ENCODE measurements around the gene BABAM1. TPM values are rescaled to one million over a fixed set of nuclear protein-coding genes. Genes with fewer than 3 reads are reported as not detected.
"Not testable (repeated sequence)": the region's sequence is repeated elsewhere in the genome, so short reads cannot be mapped to it uniquely, and the experiment has no call there.

Gene BABAM1
- total RNA-seq, 1 donor from 2014 or later: 77.9 TPM

GRCh38 chr19:17293605-17294004 is 26.4 kb downstream of the BABAM1 start:
- intact Hi-C loops (cut with DNase I): loop anchor here (10.0 kb wide), 1 partner anchor 91 kb away; no protein-coding TSS in a partner anchor
- ATAC-seq (ENCODE audit: poor library complexity) (no peak), DNase-seq (no peak)

GRCh38 chr19:17294051-17294891 is 27.0 kb downstream of the BABAM1 start:
- DNase-seq: peak; percentile 58
- intact Hi-C loops (cut with DNase I): loop anchor here (10.0 kb wide), 1 partner anchor 91 kb away; no protein-coding TSS in a partner anchor
- ATAC-seq (ENCODE audit: poor library complexity): no peak

DNA sequence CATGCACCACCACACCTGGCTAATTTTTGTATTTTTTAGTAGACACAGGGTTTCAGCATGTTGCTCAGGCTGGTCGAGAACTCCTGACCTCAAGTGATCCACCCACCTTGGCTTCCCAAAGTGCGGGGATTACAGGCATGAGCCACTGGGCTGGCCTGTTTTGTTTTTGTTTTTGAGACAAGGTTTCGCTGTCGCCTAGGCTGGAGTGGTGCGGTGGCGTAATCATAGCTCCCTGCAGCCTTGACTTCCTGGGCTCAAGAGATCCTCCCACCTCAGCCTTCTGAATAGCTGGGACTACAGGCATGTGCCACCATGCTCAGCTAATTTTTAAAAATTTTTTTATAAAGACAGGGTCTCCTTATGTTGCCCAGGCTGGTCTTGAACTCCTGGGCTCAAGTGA is 28.3 kb downstream of the BABAM1 start:
- intact Hi-C loops (cut with DNase I): loop anchor here (10.0 kb wide), 1 partner anchor 89 kb away; no protein-coding TSS in a partner anchor
- not testable (repeated sequence) for ATAC-seq (ENCODE audit: poor library complexity)

DNA sequence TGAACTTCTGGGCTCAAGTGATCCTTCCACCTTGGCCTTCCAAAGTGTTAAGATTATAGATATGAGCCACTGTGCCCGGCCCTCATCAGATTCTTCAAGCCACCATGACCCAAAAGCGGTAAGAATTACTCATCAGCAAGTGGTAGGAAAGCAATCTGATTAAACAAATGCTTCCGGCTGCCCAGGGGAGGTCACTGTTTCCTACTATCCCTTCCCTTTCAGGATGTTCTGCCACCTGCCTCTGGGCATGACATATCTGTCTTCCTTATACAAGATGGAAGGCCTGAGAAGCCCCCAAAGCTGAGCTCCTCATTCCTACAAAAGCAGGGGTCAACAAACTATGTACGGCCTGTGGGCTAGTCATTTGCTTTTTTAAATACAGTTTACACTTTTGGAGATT is 29.0 kb downstream of the BABAM1 start:
- DNase-seq (no peak), ATAC-seq (ENCODE audit: poor library complexity) (no peak)
- intact Hi-C loops (cut with DNase I): loop anchor here (10.0 kb wide), 1 partner anchor 89 kb away; no protein-coding TSS in a partner anchor

More for the DNA sequence above, 28.3 kb downstream of the BABAM1 start:
- DNase-seq: not testable (repeated sequence)

GRCh38 chr19:17296976-17297375 is 29.7 kb downstream of the BABAM1 start:
- DNase-seq (no peak), ATAC-seq (ENCODE audit: poor library complexity) (no peak)
- intact Hi-C loops (cut with DNase I): loop anchor here (10.0 kb wide), 1 partner anchor 88 kb away; no protein-coding TSS in a partner anchor

DNA sequence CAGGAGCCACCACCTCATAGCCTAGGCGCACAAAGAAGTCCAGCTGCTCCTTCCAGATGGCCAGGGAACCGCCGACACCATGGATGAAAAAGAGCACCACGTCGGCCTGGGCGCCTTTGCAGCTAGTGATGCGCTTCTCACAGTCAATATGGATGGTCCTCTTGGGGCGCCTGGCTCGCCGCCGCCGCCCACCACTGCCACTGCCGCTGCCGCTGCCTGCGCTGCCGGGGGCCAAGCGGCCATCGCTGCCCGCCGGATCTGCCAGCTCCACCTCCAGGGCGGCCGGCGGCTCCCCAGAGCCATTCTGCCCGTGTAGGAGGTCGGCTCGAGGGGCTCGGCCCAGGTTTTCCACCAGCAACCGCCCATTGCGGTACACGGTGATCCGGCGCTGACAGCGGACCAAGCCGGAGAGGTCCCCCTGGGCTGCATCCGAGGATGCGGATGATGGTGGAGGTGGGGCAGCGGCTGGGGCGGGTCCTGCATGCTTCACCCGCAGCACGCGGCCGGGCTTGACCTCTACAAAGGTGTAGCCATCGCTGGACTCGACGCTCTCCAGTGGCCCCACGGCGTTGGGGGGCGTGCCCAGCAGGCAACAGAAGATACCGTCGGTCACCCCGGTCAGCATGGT is 33.9 kb downstream of the BABAM1 start:
- ATAC-seq (ENCODE audit: poor library complexity): no peak
- intact Hi-C loops (cut with DNase I): no loop called here
- DNase-seq: no peak

DNA sequence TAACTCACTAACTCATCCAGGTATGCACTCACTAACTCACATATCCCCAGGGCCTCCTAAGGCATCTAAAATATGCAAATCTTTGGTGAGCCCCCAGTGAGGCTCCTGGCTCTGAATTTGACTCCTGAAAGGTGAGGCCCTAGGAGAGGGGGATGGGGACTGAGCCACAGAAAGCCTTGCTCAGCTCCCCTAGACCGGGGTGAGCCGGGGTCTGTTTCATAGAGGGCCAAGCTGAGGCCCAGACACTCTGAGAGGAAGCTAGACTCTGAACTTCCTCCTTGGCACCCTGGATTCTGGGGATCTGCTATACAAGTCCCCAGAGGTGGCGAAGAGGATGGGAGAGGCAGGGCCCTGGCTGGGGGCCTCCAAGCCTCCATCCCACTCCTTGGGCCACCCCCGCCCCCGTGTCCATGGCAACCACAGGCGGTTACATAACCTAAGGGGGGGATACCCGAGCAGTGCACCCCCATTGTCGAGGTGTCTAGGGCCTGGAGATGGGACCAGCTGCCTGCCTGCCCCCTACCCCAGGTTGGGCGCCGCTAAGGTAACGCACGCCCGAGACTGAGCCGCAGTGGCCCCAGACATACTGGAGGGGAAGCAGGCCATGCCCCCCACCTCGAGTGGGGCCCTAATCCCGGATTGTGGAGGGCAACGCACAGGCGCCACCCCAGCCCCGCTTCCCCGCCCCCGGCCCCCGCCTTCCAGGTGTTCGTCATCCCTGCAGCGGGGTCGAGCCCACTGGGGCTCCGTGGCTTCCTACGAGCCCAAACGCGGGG is 35.3 kb downstream of the BABAM1 start:
- ATAC-seq (ENCODE audit: poor library complexity) (no peak), DNase-seq (no peak)
- intact Hi-C loops (cut with DNase I): no loop called here

- intact Hi-C loops (cut with DNase I): no loop called here
Observed at GRCh38 chr19:17303167-17303939, 36.1 kb downstream of the BABAM1 start, which contains the start of gene ABHD8. TSS of gene ABHD8 (minus strand) at chr19:17303425. CDS start at chr19:17301616, 1,809 bp downstream.

GRCh38 chr19:17303940-17304267 is 36.7 kb downstream of the BABAM1 start:
- ATAC-seq (ENCODE audit: poor library complexity) (no peak), DNase-seq (no peak)
- intact Hi-C loops (cut with DNase I): no loop called here

More at GRCh38 chr19:17303167-17303939, 36.1 kb downstream of the BABAM1 start, which contains the start of gene ABHD8:
- DNase-seq (peak; percentile 97), ATAC-seq (ENCODE audit: poor library complexity) (peak; percentile 80)

- ATAC-seq (ENCODE audit: poor library complexity): no peak
- DNase-seq: no peak
- intact Hi-C loops (cut with DNase I): no loop called here
Observed at GRCh38 chr19:17304386-17305215, 37.4 kb downstream of the BABAM1 start.

DNA sequence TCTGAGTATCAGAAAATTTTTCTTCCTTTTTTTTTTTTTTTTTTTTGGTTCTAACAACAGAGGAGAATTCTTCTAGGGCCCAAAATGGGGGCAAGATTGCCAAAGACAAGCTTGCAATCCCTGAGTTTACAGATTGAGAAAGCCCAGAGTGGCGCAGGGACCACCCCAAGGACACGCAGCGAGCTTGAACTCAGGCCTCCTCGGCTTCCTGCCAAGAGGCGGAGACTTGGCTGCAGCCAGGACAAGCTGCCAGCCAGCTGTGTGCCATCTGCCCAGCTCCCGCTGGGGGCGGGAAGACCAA is 37.9 kb downstream of the BABAM1 start:
- ATAC-seq (ENCODE audit: poor library complexity) (no peak), DNase-seq (no peak)
- intact Hi-C loops (cut with DNase I): no loop called here

- intact Hi-C loops (cut with DNase I): no loop called here
Observed at GRCh38 chr19:17305517-17306284, 38.5 kb downstream of the BABAM1 start, which contains the start of gene MRPL34. TSS of gene MRPL34 (plus strand) at chr19:17305872. CDS start at chr19:17305893, 21 bp downstream.

GRCh38 chr19:17306285-17306714 is 39.1 kb downstream of the BABAM1 start:
- ATAC-seq (ENCODE audit: poor library complexity) (no peak), DNase-seq (no peak)
- intact Hi-C loops (cut with DNase I): no loop called here

More at GRCh38 chr19:17305517-17306284, 38.5 kb downstream of the BABAM1 start, which contains the start of gene MRPL34:
- peak; percentile 95 for DNase-seq
- peak; percentile 69 for ATAC-seq (ENCODE audit: poor library complexity)

DNA sequence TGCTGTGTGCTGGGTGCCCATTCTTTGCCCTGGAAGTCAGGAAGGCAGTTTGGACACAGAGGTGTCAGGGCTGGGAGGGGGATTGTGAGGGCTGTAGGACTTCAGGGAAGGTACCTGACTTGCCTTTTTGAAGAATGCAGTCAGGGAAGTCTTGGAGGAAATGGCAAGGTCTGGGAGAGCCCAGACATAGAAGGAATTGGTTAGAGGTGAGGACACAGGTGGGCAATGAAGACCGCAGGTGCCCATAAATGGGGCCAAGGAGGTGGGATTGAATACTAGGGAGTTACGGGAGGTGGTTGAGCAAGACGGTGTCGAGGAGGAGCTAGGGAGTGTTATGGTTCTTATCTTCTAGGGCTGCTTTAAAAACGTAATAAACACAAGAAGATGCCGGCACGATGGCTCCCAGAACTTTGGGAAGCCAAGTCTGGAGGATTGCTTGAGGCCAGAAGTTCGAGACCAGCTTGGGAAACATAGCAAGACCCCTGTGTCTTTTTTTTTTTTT is 40.7 kb downstream of the BABAM1 start:
- ATAC-seq (ENCODE audit: poor library complexity) (no peak), DNase-seq (no peak)
- intact Hi-C loops (cut with DNase I): no loop called here

GRCh38 chr19:17309198-17309964 is 42.1 kb downstream of the BABAM1 start, which contains the start of gene DDA1:
TSS of gene DDA1 (plus strand) at chr19:17309563. CDS start at chr19:17309655, 92 bp downstream.
- intact Hi-C loops (cut with DNase I): no loop called here
- ATAC-seq (ENCODE audit: poor library complexity): peak; percentile 85
- peak; percentile 100 for DNase-seq
